ENCODE measurements around the gene PRX. TPM values are rescaled to one million over a fixed set of nuclear protein-coding genes. Genes with fewer than 3 reads are reported as not detected.

The PRX gene
- total and polyA plus RNA-seq, 9 of the 15 experiments (the other 6 are each of a cell fraction or from before 2014, with no cell fraction given) = 0.65 to 3.5 (median 1.7) TPM; not detected in 2

- TF ChIP-seq BCOR (IDR thresholded peaks at IDR 0.05) = peak; percentile 95
- no peak for TF ChIP-seq NRF1 (conservative IDR thresholded peaks at IDR 0.05 in 1 of 2, IDR thresholded peaks at IDR 0.05 in 1 of 2)
- no peak for TF ChIP-seq SAP30 (IDR thresholded peaks at IDR 0.05; ENCODE audit: borderline replicate concordance, insufficient read depth, low read depth, low read length, poor library complexity, severe bottlenecking)
- no peak for TF ChIP-seq GATAD2A (IDR thresholded peaks at IDR 0.05)
- no peak for TF ChIP-seq NR3C1 (CRISPR knock-in tag; IDR thresholded peaks at IDR 0.05)
- no peak for TF ChIP-seq ELF4 (CRISPR knock-in tag; IDR thresholded peaks at IDR 0.05)
- no peak for TF ChIP-seq PHTF2 (CRISPR knock-in tag; IDR thresholded peaks at IDR 0.05)
- TF ChIP-seq ZNF184 (CRISPR knock-in tag; IDR thresholded peaks at IDR 0.05) = no peak
- TF ChIP-seq PHF8 (IDR thresholded peaks at IDR 0.05; ENCODE audit: borderline replicate concordance, low read length) = no peak
- no peak for TF ChIP-seq ZNF354B (CRISPR knock-in tag; IDR thresholded peaks at IDR 0.05)
- TF ChIP-seq ZNF668 (CRISPR knock-in tag; IDR thresholded peaks at IDR 0.05) = no peak
- TF ChIP-seq ZBTB9 (CRISPR knock-in tag; IDR thresholded peaks at IDR 0.05) = no peak
- TF ChIP-seq GABPA (tag; conservative IDR thresholded peaks at IDR 0.05; ENCODE audit: low read depth) = no peak
- TF ChIP-seq, protein P1, sequence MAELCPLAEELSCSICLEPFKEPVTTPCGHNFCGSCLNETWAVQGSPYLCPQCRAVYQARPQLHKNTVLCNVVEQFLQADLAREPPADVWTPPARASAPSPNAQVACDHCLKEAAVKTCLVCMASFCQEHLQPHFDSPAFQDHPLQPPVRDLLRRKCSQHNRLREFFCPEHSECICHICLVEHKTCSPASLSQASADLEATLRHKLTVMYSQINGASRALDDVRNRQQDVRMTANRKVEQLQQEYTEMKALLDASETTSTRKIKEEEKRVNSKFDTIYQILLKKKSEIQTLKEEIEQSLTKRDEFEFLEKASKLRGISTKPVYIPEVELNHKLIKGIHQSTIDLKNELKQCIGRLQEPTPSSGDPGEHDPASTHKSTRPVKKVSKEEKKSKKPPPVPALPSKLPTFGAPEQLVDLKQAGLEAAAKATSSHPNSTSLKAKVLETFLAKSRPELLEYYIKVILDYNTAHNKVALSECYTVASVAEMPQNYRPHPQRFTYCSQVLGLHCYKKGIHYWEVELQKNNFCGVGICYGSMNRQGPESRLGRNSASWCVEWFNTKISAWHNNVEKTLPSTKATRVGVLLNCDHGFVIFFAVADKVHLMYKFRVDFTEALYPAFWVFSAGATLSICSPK (IDR thresholded peaks at IDR 0.05; ENCODE audit: borderline replicate concordance) = no peak
- no peak for TF ChIP-seq HLTF (IDR thresholded peaks at IDR 0.05)
- no peak for TF ChIP-seq CREB3L1 (IDR thresholded peaks at IDR 0.05; ENCODE audit: borderline replicate concordance, low read depth)
- no peak for TF ChIP-seq TEAD4 (IDR thresholded peaks at IDR 0.05; ENCODE audit: low read length)
- TF ChIP-seq TEAD4 (CRISPR knock-in tag; IDR thresholded peaks at IDR 0.05; ENCODE audit: borderline replicate concordance) = no peak
- no peak for TF ChIP-seq NCOA2 (IDR thresholded peaks at IDR 0.05; ENCODE audit: partially characterized antibody in 2 of 2)
- no peak for TF ChIP-seq ZSCAN32 (CRISPR knock-in tag; IDR thresholded peaks at IDR 0.05)
- TF ChIP-seq, protein P2, sequence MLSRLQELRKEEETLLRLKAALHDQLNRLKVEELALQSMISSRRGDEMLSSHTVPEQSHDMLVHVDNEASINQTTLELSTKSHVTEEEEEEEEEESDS (CRISPR knock-in tag; IDR thresholded peaks at IDR 0.05) = no peak
- TF ChIP-seq CHD4 (IDR thresholded peaks at IDR 0.05; ENCODE audit: insufficient read depth, insufficient replicate concordance, low read depth, low read length, poor library complexity, severe bottlenecking) = peak; percentile 80
These were observed 1.1 kb downstream of the PRX start (continued) for GRCh38 chr19:40411958-40412499.
